Vagina (tissue), 2 donors: ENCODE results near the gene RALGAPA2.

ENCODE experiments used
- POLR2A ChIP-seq, 2 donors: fragments of 450-650 bp; IDR thresholded peaks; one replicate each; pipeline ENCODE4 v1.6.1; 2017; ENCODE audit warnings: antibody characterized with exemption in 2 of 2, mild to moderate bottlenecking in 2 of 2, moderate library complexity in 2 of 2
- TF ChIP-seq, protein P1 (sequence below), 3 experiments: fragments of 450-650 bp in 2 of 3; fragments of 200-600 bp in 1 of 3; sonication (generic) in 1 of 3; IDR thresholded peaks; one replicate each; pipeline ENCODE4 v1.5.1; 2017 to 2019; ENCODE audit warnings: antibody characterized with exemption in 3 of 3, mild to moderate bottlenecking in 2 of 3, moderate library complexity in 2 of 3

DNA sequence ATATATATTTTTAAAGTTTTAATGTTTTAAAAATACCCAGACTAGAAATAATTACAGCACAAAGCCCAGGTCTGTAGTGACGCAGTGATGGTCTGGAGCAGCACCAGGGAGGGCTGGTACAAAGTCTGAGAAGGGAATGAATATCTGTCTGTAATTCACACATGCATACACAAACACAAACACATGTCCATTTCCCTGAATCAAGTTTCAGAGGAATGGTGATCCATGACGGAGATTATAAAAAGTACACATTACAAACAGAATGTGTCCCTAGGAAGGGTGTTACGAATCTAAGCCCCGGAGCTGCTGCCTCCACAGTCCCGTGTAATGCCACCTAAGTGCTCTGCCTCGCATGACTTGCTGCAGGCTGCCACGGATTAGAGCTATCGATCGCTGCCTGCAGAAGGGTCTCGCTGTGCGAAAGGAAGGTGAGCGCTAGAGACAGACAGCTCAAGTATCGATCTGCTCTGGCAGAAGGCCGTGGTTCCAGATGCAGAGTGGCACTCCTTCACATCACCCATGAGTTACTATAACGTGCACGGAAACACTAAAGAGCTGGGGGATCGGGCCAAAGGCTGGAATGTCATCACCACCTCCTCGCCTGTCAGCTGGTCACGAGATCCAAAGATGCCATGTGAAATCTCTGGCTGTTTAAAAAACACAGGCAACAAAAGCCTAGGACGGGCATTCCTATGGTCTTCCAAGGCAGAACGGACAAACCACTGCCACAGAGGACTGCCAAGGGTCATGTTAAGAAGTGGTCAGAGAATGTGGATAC, 257.4 kb downstream of the RALGAPA2 start:
- TF ChIP-seq, protein P1, sequence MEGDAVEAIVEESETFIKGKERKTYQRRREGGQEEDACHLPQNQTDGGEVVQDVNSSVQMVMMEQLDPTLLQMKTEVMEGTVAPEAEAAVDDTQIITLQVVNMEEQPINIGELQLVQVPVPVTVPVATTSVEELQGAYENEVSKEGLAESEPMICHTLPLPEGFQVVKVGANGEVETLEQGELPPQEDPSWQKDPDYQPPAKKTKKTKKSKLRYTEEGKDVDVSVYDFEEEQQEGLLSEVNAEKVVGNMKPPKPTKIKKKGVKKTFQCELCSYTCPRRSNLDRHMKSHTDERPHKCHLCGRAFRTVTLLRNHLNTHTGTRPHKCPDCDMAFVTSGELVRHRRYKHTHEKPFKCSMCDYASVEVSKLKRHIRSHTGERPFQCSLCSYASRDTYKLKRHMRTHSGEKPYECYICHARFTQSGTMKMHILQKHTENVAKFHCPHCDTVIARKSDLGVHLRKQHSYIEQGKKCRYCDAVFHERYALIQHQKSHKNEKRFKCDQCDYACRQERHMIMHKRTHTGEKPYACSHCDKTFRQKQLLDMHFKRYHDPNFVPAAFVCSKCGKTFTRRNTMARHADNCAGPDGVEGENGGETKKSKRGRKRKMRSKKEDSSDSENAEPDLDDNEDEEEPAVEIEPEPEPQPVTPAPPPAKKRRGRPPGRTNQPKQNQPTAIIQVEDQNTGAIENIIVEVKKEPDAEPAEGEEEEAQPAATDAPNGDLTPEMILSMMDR (IDR thresholded peaks at IDR 0.05) = no peak
- no peak for TF ChIP-seq POLR2A (IDR thresholded peaks at IDR 0.05)
